T1000 (cell line): ENCODE measurements around the gene TNK1.
"Not testable (repeated sequence)": the region's sequence is repeated elsewhere in the genome, so short reads cannot be mapped to it uniquely, and the experiment has no call there.

ENCODE experiments used
- DNase-seq: peaks from one replicate; lab custom pipeline; 2025; ENCODE audit warnings: mixed read lengths; lab: John Stamatoyannopoulos, UW

TNK1 gene

DNA sequence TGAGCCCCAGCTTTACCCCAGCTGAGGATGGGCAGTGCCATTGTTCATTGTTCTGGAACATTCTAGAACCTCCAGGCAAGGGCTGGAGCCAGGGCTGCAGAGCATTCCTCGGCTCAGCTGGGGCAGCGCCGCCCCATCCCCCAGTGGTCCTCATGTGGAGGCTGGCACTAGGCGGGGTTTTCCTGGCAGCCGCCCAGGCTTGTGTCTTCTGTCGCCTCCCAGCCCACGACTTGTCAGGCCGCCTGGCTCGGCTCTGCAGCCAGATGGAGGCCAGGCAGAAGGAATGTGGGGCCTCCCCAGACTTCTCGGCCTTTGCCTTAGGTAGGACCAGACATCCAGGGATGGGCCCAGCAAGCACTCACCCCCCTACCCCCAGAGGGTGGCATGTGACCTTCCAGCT is 25.8 kb upstream of the TNK1 start, which contains the start of gene TMEM95:
Gene TMEM95, plus strand, starts transcription at position 104 of the 400 bp plus-strand sequence. Its CDS starts 49 bp downstream, at position 153.
- DNase-seq = no peak

DNA sequence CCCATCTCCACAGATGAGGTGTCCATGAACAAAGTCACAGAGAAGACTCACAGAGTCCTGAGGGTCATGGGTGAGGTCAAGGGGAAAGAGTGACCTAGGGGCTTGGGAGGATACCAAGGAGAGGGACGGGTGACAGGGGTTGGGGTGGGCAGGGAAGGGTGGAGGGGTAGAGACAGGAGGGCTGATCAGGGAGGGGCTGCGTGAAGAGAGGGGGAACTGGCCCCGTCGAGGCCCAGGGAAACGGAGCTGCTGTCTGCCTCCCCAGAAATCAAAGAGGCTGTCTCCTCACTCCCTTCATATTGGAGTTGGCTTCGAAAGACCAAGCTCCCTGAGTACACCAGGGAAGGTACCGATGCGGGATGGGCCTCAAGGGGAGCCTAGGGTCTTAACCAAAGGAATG is 25.3 kb upstream of the TNK1 start:
- DNase-seq = no peak

- DNase-seq = peak; percentile 11
Observed at GRCh38 chr17:7356072-7356549, 24.8 kb upstream of the TNK1 start.

- no peak for DNase-seq
Observed at GRCh38 chr17:7356756-7357155, 24.1 kb upstream of the TNK1 start.

DNA sequence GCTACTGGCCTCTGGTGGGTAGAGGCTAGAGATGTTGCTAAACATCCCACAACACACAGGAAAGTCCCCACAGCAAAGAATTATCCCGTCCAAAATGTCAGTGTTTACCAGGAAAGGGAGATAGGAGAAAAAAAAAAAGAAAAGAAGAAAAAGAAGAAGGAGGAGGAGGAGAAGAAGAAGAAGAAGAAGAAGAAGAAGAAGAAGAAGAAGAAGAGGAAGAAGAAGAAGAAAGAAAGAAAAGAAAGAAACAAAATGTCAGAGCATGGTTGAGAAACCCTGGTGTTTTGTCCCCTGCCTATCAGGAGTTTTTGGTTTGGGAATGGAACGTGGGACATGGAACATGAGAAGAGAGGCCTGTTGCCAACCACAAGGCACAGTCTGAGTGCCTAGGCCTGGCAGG is 23.5 kb upstream of the TNK1 start:
- no peak for DNase-seq

- DNase-seq = no peak
Observed at GRCh38 chr17:7361906-7362305, 19.0 kb upstream of the TNK1 start.

DNA sequence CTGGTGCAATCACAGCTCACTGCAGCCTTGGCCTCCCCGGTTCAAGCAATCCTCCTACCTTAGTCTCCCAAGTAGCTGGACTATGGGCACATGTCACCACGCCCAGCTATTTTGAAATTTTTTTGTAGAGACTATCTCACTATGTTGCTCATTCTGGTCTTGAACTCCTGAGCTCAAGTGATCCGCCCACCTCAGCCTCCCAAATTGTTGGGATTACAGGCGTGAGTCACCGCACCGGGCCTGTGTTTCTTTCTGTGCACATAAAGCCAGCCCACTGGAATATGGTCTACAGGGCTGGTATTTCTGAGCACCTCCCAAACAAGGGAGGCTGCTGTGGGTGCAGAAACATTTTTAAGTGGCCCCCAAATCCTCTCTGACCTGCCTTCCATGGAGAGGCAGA is 17.6 kb upstream of the TNK1 start:
- DNase-seq = no peak

- not testable (repeated sequence) for DNase-seq
Observed at GRCh38 chr17:7365963-7366362, 14.9 kb upstream of the TNK1 start.

- DNase-seq = no peak
Observed at GRCh38 chr17:7367083-7367482, 13.8 kb upstream of the TNK1 start.

DNA sequence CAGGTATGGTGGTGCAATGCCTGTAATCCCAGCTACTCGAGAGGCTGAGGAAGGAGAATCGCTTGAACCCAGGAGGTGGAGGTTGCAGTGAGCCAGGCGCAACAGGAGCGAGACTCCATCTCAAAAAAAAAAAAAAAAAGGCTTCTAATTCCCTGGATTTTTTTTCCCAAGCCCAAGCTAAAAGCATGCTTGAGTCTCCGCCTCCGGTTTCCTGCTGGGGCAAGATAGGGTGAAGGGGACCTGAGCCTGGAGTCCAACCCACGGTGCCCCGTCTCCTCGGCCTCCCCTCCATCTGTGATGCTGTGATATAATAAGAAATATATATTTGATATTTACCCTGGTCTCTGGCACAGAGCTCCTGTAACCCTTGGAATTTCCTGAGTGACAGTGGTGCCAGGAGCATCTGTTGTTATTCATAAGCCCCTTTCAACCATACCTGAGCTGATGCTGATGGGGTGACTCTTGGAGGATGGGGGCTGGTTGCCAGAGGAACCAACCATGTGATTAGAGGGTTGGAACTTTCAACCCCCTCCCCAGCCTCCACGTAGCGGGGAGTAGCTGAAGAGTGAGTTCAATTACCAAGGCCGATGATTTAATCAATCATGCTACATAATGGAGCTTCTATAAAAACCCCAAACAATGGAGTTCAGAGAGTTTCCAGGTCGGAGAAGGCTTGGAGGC is 12.8 kb upstream of the TNK1 start:
- DNase-seq = no peak

DNA sequence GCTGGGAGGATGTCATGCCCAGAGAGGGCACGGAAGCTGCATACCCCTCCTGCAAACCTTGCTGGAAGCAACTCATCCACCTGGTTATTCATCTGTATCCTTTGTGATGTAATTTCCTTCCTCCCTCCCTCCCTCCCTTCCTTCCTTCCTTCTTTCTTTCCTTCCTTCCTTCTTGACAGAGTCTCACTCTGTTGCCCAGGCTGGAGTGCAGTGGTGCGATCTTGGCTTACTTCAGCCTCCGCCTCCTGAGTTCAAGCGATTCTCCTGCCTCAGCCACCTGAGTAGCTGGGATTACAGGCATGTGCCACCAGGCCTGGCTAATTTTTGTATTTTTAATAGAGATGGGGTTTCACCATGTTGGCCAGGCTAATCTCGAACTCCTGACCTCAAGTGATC is 12.3 kb upstream of the TNK1 start:
- DNase-seq = not testable (repeated sequence)

GRCh38 chr17:7369825-7370224 is 11.1 kb upstream of the TNK1 start:
- DNase-seq = no peak

- no peak for DNase-seq
Observed at GRCh38 chr17:7370853-7371252, 10.0 kb upstream of the TNK1 start.

DNA sequence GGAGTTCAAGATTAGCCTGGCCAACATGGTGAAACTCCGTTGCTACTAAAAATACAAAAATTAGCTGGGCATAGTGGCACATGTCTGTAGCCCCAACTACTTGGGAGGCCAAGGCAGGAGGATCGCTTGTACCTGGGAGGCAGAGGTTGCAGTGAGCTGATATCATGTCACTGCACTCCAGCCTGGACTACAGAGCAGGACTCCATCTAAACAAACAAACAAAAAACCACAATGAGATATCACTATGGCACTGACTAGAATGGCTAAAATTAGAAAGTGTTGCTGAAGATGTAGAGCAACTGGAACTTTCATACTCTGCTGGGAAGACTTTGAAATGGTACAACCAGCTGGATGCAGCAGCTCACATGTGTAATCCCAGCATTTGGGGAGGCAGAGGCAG is 6.5 kb upstream of the TNK1 start:
- no peak for DNase-seq

DNA sequence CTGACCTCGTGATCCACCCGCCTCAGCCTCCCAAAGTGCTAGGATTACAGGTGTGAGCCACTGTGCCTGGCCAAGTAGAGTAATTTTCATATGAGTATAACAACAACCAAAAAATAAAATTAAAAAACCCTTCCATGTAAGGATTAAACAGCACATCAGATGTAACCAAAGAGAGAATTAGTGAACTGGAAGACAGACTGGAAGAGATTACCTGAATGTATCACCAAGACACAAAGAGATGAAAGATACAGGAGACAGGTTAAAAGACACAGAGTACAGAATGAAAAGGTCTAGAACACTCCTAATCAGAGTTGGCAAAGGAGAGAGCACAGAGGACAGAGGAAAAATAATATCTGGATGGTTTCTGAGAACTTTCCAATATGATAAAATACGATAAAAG is 1.8 kb upstream of the TNK1 start:
- no peak for DNase-seq

DNA sequence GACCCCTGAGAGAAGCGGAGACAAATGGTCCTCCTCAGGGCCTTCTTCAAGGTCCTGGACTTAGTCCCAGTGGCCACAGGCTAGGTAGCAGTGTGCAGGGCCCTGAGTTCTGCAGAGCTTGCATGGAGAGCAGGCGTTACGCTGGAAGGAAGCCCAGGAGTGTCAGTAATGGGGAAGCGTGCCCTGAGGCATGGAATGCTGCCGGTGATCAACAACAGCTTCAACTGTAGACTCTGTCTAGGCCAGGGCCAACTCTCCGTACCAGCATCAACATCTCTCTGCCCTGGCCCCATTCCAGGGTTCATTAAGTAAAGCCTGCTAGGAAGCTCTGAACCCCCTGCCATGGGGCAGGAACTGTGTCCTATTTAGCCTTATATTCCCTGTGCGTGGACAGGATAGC is 568 bp upstream of the TNK1 start:
- DNase-seq = no peak

DNA sequence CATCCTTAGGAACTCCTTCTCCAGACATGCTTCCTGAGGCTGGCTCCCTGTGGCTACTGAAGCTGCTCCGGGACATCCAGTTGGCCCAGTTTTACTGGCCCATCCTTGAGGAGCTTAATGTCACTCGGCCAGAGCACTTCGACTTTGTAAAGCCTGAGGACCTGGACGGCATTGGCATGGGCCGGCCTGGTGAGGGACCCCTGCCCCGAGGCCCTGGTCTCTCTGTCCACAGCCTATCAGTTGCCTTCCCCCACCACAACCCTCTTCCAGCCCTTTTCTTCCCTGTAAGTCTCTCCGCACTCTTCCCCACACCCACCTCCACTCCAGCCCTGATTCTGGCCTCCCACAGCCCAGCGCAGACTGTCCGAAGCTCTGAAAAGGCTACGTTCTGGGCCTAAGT is 2.0 kb downstream of the TNK1 start:
- no peak for DNase-seq

DNA sequence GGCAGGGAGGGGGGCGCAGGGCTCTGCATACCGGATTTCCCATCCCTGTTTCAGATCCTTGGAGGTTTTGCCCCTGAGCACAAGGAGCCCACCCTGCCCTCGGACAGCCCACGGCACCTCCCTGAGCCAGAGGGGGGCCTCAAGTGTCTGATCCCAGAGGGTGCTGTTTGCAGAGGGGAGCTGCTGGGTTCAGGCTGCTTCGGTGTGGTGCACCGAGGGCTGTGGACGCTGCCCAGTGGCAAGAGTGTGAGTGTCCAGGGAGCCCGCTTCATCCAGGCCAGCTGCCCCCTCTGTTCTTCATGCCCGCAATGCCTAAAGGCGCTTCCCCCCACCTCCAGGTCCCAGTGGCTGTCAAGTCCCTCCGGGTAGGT is 2.5 kb downstream of the TNK1 start:
- no peak for DNase-seq

- no peak for DNase-seq
Observed at GRCh38 chr17:7383742-7384488, 3.0 kb downstream of the TNK1 start.

GRCh38 chr17:7384489-7385081 is 3.7 kb downstream of the TNK1 start:
- DNase-seq = no peak

- DNase-seq = no peak
Observed at GRCh38 chr17:7388856-7389255, 8.0 kb downstream of the TNK1 start.

- DNase-seq = no peak
Observed at GRCh38 chr17:7389924-7390910, 9.3 kb downstream of the TNK1 start.
